Posterior vena cava (tissue), 2 donors: ENCODE data around the gene DNAH8. TPM values are rescaled to one million over a fixed set of nuclear protein-coding genes. Genes with fewer than 3 reads are reported as not detected.

Source experiments
- DNase-seq: peaks from one replicate; pipeline ENCODE4 v3.0.0-alpha.2; 2020; ENCODE audit warnings: low spot score
- intact Hi-C, 2 donors: fragments of 100-400 bp; cut with DNase I; formaldehyde crosslinking; loops; one replicate each; pipeline versions ENCODE4 v1.14.1 to v1.14.2; 2022 to 2023
- long read RNA-seq, 2 donors: library from polyadenylated mRNA; unstranded; transcript quantifications; one replicate each; pipeline ENCODE4 v2.0.0, GENCODE V29; 2020 to 2021
- total RNA-seq, 2 donors: library from RNA; stranded (reverse); fragmentation: NEBNext Ultra II Directional; extraction: Animal tissue kit (Norgen Biotek cat#: 25700); gene quantifications; one replicate each; pipeline ENCODE4 v1.2.1, GENCODE V29; 2021
- donor health status: DM: yes; HTN: yes; CAD: no.
- donor health status: DM: yes; HTN: yes; CAD: no.

Gene DNAH8
- under 1 TPM; 0.05 to 0.71 TPM for total RNA-seq
- long read RNA-seq, donor 1, result 0 reads
- long read RNA-seq, donor 2, result 0 reads

- intact Hi-C loops, result no loop called here
- no peak for DNase-seq
Observed at GRCh38 chr6:38715016-38715689, at the start of gene DNAH8. TSS of gene DNAH8 (plus strand) at chr6:38715311. CDS start at chr6:38722810, 7,499 bp downstream.

- intact Hi-C loops, result no loop called here
Observed at GRCh38 chr6:38671885-38672467, 43.1 kb upstream of the DNAH8 start.

GRCh38 chr6:38673397-38674165 lies 41.5 kb upstream of the DNAH8 start:
- intact Hi-C loops, result no loop called here
- no peak for DNase-seq

More at GRCh38 chr6:38671885-38672467, 43.1 kb upstream of the DNAH8 start:
- no peak for DNase-seq

GRCh38 chr6:38676236-38676973 lies 38.7 kb upstream of the DNAH8 start:
- intact Hi-C loops, result no loop called here
- no peak for DNase-seq

GRCh38 chr6:38676974-38677544 lies 38.1 kb upstream of the DNAH8 start:
- intact Hi-C loops, result no loop called here
- DNase-seq, result no peak

GRCh38 chr6:38678178-38678760 lies 36.8 kb upstream of the DNAH8 start:
- no peak for DNase-seq
- intact Hi-C loops, result no loop called here

GRCh38 chr6:38679668-38680067 lies 35.4 kb upstream of the DNAH8 start:
- intact Hi-C loops, result no loop called here
- no peak for DNase-seq

GRCh38 chr6:38681850-38682249 lies 33.3 kb upstream of the DNAH8 start:
- intact Hi-C loops, result no loop called here
- no peak for DNase-seq

GRCh38 chr6:38684237-38684636 lies 30.9 kb upstream of the DNAH8 start:
- DNase-seq, result no peak
- intact Hi-C loops, result no loop called here

GRCh38 chr6:38684904-38685303 lies 30.2 kb upstream of the DNAH8 start:
- intact Hi-C loops, result no loop called here
- DNase-seq, result no peak

GRCh38 chr6:38686270-38687042 lies 28.7 kb upstream of the DNAH8 start:
- intact Hi-C loops, result no loop called here
- no peak for DNase-seq

GRCh38 chr6:38687043-38687353 lies 28.1 kb upstream of the DNAH8 start:
- intact Hi-C loops, result no loop called here

GRCh38 chr6:38687549-38687948 lies 27.6 kb upstream of the DNAH8 start:
- no peak for DNase-seq
- intact Hi-C loops, result no loop called here

More at GRCh38 chr6:38687043-38687353, 28.1 kb upstream of the DNAH8 start:
- no peak for DNase-seq

GRCh38 chr6:38688579-38689087 lies 26.5 kb upstream of the DNAH8 start:
- intact Hi-C loops, result no loop called here
- DNase-seq, result no peak

GRCh38 chr6:38695227-38695900 lies 19.7 kb upstream of the DNAH8 start:
- intact Hi-C loops, result no loop called here
- DNase-seq, result no peak

- no peak for DNase-seq
- intact Hi-C loops, result no loop called here
Observed at GRCh38 chr6:38695933-38696332, 19.2 kb upstream of the DNAH8 start.

- DNase-seq, result no peak
Observed at GRCh38 chr6:38696345-38696744, 18.8 kb upstream of the DNAH8 start.

GRCh38 chr6:38697846-38698245 lies 17.3 kb upstream of the DNAH8 start:
- intact Hi-C loops, result no loop called here
- no peak for DNase-seq

More at GRCh38 chr6:38696345-38696744, 18.8 kb upstream of the DNAH8 start:
- intact Hi-C loops, result no loop called here
